Fibroblast of upper back skin (primary cell): ENCODE results near the gene IPO11.
"Not testable (repeated sequence)": the region's sequence is repeated elsewhere in the genome, so short reads cannot be mapped to it uniquely, and the experiment has no call there.

Experiments
- DNase-seq: peaks from one replicate; pipeline ENCODE4 v3.0.0-alpha.2; 2013

The IPO11 gene

DNA sequence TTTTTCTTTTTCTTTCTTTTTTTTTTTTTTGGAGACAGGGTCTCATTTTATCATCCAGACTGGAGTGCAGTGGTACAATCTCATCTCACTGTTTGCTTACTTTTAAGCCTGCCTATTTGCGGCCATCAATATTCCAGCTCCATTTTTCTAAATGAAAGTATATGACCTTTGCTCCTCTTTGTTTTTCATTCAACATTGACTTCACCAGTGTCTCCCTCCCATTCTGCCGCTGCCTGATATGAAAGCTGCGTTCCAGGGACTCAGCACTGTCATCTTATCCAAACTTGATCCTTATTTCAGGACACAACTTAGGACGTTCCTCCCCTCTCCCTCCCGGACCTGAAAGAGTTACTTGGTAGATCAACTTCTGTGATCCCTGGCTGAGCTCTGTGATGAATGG is 239.7 kb downstream of the IPO11 start:
- DNase-seq, result no peak

DNA sequence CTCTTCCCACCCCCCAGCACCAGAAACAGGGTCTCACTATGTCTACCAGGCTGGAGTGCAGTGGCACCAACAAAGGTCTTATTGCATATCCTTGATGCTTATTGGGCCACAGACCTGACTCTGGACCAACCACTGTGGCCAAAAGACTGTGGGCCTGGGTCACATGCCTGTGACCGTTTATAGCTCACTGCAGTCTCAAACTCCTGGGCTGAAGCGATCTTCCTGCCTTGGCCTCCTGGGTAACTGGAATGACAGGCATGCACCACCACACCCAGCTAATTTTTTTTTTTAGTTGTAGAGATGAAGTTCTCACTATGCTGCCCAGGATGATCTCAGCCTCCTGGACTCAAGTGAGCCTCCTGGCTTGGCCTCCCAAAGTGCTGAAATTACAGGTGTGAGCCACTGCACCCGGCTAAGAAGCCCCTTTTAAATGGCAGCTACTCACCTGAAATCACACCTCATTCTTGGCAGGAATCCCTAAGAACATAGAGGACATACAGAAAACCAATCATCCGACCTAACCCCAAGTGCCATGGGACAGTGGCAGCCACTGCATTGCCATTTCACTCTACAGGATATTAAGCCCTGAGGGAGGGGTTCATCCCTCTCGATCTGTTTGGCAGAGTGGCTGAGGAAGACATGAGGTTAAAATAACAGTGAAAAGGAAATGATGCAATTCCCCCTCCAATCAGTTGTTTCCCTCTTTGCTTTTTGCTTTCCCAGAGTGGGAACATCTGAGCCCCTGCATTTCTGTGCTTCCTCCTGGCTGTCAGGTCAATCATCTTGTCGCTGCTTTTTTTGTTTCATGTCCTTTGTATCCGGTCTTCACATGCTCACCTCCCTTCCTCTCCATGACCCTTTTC is 240.7 kb downstream of the IPO11 start:
- DNase-seq, result no peak

DNA sequence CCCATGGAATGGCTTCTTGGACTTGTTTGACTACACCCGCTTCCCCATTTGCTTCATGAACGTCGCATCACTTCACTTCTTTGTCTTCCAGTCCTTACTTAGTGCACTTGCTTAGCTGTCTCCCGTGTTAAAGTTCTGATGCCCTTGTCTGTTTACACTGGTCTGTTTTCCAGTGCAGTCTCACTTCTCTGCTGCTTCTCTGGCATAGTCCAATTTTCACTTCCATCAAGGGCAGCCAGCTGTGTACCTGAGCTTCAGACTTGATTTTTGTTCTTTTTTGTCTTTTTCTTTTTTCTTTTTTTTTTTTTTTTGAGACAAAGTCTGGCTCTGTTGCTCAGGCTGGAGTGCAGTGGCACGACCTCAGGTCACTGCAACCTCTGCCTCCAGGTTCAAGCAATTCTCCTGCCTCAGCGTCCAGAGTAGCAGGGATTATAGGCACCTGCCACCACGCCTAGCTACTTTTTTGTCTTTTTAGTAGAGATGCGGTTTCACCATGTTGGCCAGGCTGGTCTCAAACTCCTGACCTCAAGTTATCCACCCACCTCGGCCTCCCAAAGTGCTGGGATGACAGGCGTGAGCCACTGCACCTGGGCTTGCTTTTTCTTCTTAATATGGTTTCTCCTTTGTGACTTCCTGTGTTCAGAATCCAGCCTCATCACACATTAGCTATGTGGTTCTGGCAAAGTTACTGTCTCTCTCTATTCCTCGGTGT is 241.5 kb downstream of the IPO11 start:
- DNase-seq, result no peak

DNA sequence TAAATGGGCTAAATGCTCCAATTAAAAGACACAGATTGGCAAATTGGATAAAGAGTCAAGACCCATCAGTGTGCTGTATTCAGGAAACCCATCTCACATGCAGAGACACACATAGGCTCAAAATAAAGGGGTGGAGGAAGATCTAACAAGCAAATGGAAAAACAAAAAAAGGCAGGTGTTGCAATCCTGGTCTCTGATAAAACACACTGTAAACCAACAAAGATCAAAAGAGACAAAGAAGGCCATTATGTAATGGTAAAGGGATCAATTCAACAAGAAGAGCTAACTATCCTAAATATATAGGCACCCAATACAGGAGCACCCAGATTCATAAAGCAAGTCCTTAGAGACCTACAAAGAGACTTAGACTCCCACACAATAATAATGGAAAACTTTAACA is 245.2 kb downstream of the IPO11 start:
- DNase-seq, result not testable (repeated sequence)

DNA sequence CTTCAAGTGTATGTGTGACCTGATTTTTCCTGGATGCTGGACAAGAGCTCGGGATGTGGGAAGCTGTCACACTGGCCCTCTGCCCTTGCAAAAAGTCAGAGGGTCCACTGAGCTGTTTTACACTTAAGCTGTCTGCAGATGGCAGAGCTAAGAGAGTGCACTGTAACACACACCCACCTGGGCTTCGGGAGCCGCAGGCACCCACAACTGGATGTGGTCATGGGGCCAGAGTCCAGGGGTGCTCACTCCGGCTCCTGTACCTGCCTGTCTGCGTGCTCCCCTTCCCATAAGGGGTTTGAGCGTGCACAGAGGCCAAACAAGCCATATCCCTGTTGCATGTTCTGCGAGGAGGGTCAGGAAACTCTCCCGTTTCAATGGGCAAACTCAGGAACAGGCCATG is 248.6 kb downstream of the IPO11 start:
- DNase-seq, result no peak

DNA sequence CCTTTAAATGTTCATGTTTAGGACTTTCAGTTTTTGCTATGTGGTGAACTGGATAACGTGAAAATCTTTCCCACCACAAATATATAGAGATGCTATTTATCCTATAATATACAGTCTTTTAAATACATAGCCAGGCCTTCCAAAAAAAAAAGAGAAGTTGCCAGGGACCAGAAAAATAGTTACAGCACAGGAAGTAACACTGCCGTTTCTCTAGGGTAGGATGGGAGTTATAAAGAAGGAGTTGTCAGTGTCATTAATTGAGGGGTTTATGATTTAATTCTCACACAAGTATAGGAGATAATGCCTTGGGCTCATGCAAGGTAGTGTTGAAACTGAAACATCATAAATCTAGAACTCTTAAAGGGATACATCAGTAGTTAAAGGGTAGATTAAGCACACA is 250.0 kb downstream of the IPO11 start:
- no peak for DNase-seq

DNA sequence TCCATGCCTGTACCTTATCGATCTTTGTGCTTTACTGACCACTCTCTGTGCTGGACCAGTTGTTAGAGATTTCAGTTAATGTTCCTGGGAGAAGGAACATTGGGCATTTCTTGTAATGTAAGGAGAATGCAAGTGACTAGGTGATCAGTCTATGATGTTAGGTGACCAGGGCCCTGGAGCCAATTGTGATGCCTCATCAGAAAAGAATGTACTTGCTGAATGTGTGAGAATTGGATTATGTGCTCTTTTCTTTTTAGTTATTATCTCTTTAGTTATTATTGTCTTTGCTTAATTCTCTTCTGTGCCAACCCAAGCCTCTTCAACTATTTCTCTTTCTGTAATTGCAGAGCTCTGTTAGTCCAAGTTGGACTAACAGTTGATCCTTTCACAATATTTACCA is 258.9 kb downstream of the IPO11 start:
- DNase-seq, result no peak

DNA sequence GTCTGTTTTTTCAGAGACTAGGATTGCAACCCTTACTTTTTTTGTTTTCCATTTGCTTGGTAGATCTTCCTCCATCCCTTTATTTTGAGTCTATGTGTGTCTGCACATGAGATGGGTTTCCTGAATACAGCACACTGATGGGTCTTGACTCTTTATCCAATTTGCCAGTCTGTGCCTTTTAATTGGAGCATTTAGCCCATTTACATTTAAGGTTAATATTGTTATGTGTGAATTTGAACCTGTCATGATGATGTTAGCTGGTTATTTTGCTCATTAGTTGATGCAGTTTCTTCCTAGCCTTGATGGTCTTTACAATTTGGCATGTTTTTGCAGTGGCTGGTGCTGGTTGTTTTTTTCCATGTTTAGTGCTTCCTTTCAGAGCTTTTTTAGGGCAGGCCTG is 264.0 kb downstream of the IPO11 start:
- not testable (repeated sequence) for DNase-seq
